ENCODE data around the gene UGT2B28.
"Not testable (repeated sequence)": the region's sequence is repeated elsewhere in the genome, so short reads cannot be mapped to it uniquely, and the experiment has no call there.

The UGT2B28 gene

GRCh38 chr4:69308426-69309033 lies 28.3 kb downstream of the UGT2B28 start:
- not testable (repeated sequence) for H2BK120ac ChIP-seq (ENCODE audit: low read depth, low read length); H3K4me3 ChIP-seq (ENCODE audit: low read length); H3K23ac ChIP-seq (ENCODE audit: low read length); H3K4me2 ChIP-seq (ENCODE audit: low read length); H4K8ac ChIP-seq (ENCODE audit: low read depth, low read length); H2AK5ac ChIP-seq (ENCODE audit: low read length); H3K9ac ChIP-seq (ENCODE audit: low read length); H3K79me2 ChIP-seq (ENCODE audit: control insufficient read depth, insufficient read depth, low read length); H3K27ac ChIP-seq (ENCODE audit: low read depth, low read length); H3K79me1 ChIP-seq (ENCODE audit: low read length); H3K18ac ChIP-seq (ENCODE audit: low read length); H3K4me1 ChIP-seq (ENCODE audit: control insufficient read depth, low read depth, low read length); H2BK15ac ChIP-seq (replicated peaks; ENCODE audit: low read depth); H2BK5ac ChIP-seq (ENCODE audit: low read length); H3K36me3 ChIP-seq (ENCODE audit: control insufficient read depth, insufficient read depth, low read length); H3K56ac ChIP-seq (ENCODE audit: low read length); H3K27me3 ChIP-seq (ENCODE audit: insufficient read depth, low read length, poor library complexity); H4K5ac ChIP-seq (ENCODE audit: low read length); H3K4ac ChIP-seq (ENCODE audit: low read depth, low read length)
- peak; percentile 54 for DNase-seq
- no CpG with 5 or more reads among the region's 5 CpGs for WGBS (ENCODE audit: extremely low coverage, insufficient coverage, low lambda C conversion rate)

DNA sequence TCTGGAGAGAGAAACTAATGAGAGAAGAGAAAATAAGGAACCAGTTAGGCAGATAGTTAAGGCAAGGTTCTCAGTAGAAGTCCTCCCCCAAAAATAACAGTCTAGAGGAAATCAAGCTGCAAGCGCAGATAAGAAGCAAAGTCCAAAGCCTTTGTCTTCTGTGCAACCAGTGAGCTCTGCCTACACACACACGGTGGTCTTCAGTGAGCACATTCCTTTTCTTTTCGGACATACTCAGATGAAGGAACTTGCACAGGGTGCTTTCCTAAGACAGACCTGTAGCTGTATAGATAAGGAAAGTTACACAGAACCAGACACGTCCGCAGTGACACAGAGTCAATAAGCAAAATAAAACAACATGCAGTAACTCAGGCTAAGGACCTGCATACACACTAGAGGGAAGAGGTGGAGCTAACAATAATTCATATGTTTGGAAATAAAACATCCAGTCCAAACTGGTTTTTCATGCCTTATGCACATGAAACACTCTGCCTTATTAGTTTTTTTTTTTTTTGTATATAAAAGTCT lies 29.3 kb downstream of the UGT2B28 start:
- WGBS (ENCODE audit: extremely low coverage, insufficient coverage, low lambda C conversion rate) = no CpG with 5 or more reads among the region's 5 CpGs
- not testable (repeated sequence) for H2BK120ac ChIP-seq (ENCODE audit: low read depth, low read length); H4K5ac ChIP-seq (ENCODE audit: low read length); H3K4ac ChIP-seq (ENCODE audit: low read depth, low read length); H3K9ac ChIP-seq (ENCODE audit: low read length); DNase-seq; H3K4me1 ChIP-seq (ENCODE audit: control insufficient read depth, low read depth, low read length); H2AK5ac ChIP-seq (ENCODE audit: low read length); H2BK5ac ChIP-seq (ENCODE audit: low read length); H3K79me2 ChIP-seq (ENCODE audit: control insufficient read depth, insufficient read depth, low read length); H3K79me1 ChIP-seq (ENCODE audit: low read length); H3K4me2 ChIP-seq (ENCODE audit: low read length); H3K27me3 ChIP-seq (ENCODE audit: insufficient read depth, low read length, poor library complexity); H3K27ac ChIP-seq (ENCODE audit: low read depth, low read length); H2BK15ac ChIP-seq (replicated peaks; ENCODE audit: low read depth); H3K23ac ChIP-seq (ENCODE audit: low read length); H3K18ac ChIP-seq (ENCODE audit: low read length); H3K4me3 ChIP-seq (ENCODE audit: low read length); H4K8ac ChIP-seq (ENCODE audit: low read depth, low read length); H3K36me3 ChIP-seq (ENCODE audit: control insufficient read depth, insufficient read depth, low read length); H3K56ac ChIP-seq (ENCODE audit: low read length)

- H3K27me3 ChIP-seq (ENCODE audit: insufficient read depth, low read length, poor library complexity); H2BK120ac ChIP-seq (ENCODE audit: low read depth, low read length): not testable (repeated sequence)
Measured at GRCh38 chr4:69310262-69310661, 30.0 kb downstream of the UGT2B28 start.

DNA sequence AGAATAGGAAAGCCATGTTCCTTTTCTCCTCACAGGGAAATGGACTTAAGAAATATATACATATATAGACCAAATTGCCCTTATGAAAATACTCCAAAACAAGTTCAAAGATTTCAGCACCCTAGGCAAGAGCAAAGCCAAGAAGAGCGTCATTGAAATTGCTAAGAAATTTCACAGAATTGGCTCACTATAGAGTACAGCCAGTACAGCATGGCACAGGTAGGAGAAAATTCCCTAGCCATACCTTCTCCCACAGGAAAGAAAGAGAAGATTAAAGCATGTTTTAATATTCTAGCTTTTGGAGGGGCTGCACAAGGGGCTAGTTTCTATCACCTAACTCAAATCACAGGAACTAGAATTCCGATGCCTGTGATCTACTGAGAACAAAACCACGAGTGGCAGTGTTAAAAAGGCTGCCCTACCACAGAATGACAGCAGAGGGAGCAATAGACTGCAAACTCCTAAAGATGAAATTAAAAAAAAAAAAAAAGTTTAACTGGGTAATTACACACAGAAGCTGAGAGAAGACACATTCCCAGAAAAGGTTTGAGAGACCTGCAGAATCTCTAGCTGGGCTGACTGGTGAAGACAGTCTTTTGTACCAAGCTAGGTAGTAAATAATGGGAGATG lies 37.5 kb downstream of the UGT2B28 start:
- peak; percentile 26 for DNase-seq
- WGBS (ENCODE audit: extremely low coverage, insufficient coverage, low lambda C conversion rate) = no CpG with 5 or more reads among the region's 3 CpGs
- H3K36me3 ChIP-seq (ENCODE audit: control insufficient read depth, insufficient read depth, low read length); H2BK5ac ChIP-seq (ENCODE audit: low read length); H3K4ac ChIP-seq (ENCODE audit: low read depth, low read length); H3K27ac ChIP-seq (ENCODE audit: low read depth, low read length); H4K5ac ChIP-seq (ENCODE audit: low read length); H3K27me3 ChIP-seq (ENCODE audit: insufficient read depth, low read length, poor library complexity); H4K8ac ChIP-seq (ENCODE audit: low read depth, low read length); H3K4me1 ChIP-seq (ENCODE audit: control insufficient read depth, low read depth, low read length); H3K23ac ChIP-seq (ENCODE audit: low read length); H3K4me3 ChIP-seq (ENCODE audit: low read length); H3K4me2 ChIP-seq (ENCODE audit: low read length); H3K79me1 ChIP-seq (ENCODE audit: low read length); H2AK5ac ChIP-seq (ENCODE audit: low read length); H3K79me2 ChIP-seq (ENCODE audit: control insufficient read depth, insufficient read depth, low read length); H2BK15ac ChIP-seq (replicated peaks; ENCODE audit: low read depth); H3K56ac ChIP-seq (ENCODE audit: low read length); H3K18ac ChIP-seq (ENCODE audit: low read length); H3K9ac ChIP-seq (ENCODE audit: low read length); H2BK120ac ChIP-seq (ENCODE audit: low read depth, low read length): not testable (repeated sequence)

More at GRCh38 chr4:69310262-69310661, 30.0 kb downstream of the UGT2B28 start:
- not testable (repeated sequence) for H3K56ac ChIP-seq (ENCODE audit: low read length); H2AK5ac ChIP-seq (ENCODE audit: low read length); H3K79me2 ChIP-seq (ENCODE audit: control insufficient read depth, insufficient read depth, low read length); H3K4me1 ChIP-seq (ENCODE audit: control insufficient read depth, low read depth, low read length); H3K18ac ChIP-seq (ENCODE audit: low read length); H3K4ac ChIP-seq (ENCODE audit: low read depth, low read length); H3K79me1 ChIP-seq (ENCODE audit: low read length); H3K23ac ChIP-seq (ENCODE audit: low read length); H2BK15ac ChIP-seq (replicated peaks; ENCODE audit: low read depth); H3K4me2 ChIP-seq (ENCODE audit: low read length); H3K9ac ChIP-seq (ENCODE audit: low read length); H3K27ac ChIP-seq (ENCODE audit: low read depth, low read length); H3K4me3 ChIP-seq (ENCODE audit: low read length); H4K5ac ChIP-seq (ENCODE audit: low read length); H3K36me3 ChIP-seq (ENCODE audit: control insufficient read depth, insufficient read depth, low read length); H2BK5ac ChIP-seq (ENCODE audit: low read length); H4K8ac ChIP-seq (ENCODE audit: low read depth, low read length); DNase-seq
- WGBS (ENCODE audit: extremely low coverage, insufficient coverage, low lambda C conversion rate) = no CpG with 5 or more reads among the region's 4 CpGs

- no peaks in the 10 kb centered on the region for H3K27me3 ChIP-seq (ENCODE audit: insufficient read depth, low read length, poor library complexity)
- no CpG with 5 or more reads among the region's 2 CpGs for WGBS (ENCODE audit: extremely low coverage, insufficient coverage, low lambda C conversion rate)
- H2AK5ac ChIP-seq (ENCODE audit: low read length) = no peak overlapping the region
- no peak overlapping the region for H4K8ac ChIP-seq (ENCODE audit: low read depth, low read length)
- DNase-seq = no peak
- no peak overlapping the region for H2BK15ac ChIP-seq (replicated peaks; ENCODE audit: low read depth)
- H2BK5ac ChIP-seq (ENCODE audit: low read length) = no peak overlapping the region
- no peak overlapping the region for H3K27ac ChIP-seq (ENCODE audit: low read depth, low read length)
- no peak overlapping the region for H3K9ac ChIP-seq (ENCODE audit: low read length)
- no peak overlapping the region for H3K56ac ChIP-seq (ENCODE audit: low read length)
- H3K4me2 ChIP-seq (ENCODE audit: low read length) = no peak overlapping the region
- no peak overlapping the region for H4K5ac ChIP-seq (ENCODE audit: low read length)
- no peak overlapping the region for H2BK120ac ChIP-seq (ENCODE audit: low read depth, low read length)
- no peaks in the 10 kb centered on the region for H3K79me1 ChIP-seq (ENCODE audit: low read length)
- no peaks in the 10 kb centered on the region for H3K4me1 ChIP-seq (ENCODE audit: control insufficient read depth, low read depth, low read length)
- no peak overlapping the region for H3K4ac ChIP-seq (ENCODE audit: low read depth, low read length)
- H3K79me2 ChIP-seq (ENCODE audit: control insufficient read depth, insufficient read depth, low read length) = no peaks in the 10 kb centered on the region
- no peak overlapping the region for H3K4me3 ChIP-seq (ENCODE audit: low read length)
- H3K36me3 ChIP-seq (ENCODE audit: control insufficient read depth, insufficient read depth, low read length) = no peaks in the 10 kb centered on the region
- H3K18ac ChIP-seq (ENCODE audit: low read length) = no peak overlapping the region
- no peak overlapping the region for H3K23ac ChIP-seq (ENCODE audit: low read length)
Measured at GRCh38 chr4:69321153-69321729, 41.0 kb downstream of the UGT2B28 start.
